Stimulated activated CD8-positive, alpha-beta memory T cell treated with anti-CD3 and anti-CD28 coated beads, Interleukin-15, amount 100 ng/mL, for 48 hours (primary cell): ENCODE results near the gene PSAPL1.

ENCODE experiments used
- DNase-seq, 2 donors: peaks; one replicate each; pipeline ENCODE4 v3.0.0-alpha.2; 2020; ENCODE audit warnings: low read depth in 2 of 2

Gene PSAPL1

DNA sequence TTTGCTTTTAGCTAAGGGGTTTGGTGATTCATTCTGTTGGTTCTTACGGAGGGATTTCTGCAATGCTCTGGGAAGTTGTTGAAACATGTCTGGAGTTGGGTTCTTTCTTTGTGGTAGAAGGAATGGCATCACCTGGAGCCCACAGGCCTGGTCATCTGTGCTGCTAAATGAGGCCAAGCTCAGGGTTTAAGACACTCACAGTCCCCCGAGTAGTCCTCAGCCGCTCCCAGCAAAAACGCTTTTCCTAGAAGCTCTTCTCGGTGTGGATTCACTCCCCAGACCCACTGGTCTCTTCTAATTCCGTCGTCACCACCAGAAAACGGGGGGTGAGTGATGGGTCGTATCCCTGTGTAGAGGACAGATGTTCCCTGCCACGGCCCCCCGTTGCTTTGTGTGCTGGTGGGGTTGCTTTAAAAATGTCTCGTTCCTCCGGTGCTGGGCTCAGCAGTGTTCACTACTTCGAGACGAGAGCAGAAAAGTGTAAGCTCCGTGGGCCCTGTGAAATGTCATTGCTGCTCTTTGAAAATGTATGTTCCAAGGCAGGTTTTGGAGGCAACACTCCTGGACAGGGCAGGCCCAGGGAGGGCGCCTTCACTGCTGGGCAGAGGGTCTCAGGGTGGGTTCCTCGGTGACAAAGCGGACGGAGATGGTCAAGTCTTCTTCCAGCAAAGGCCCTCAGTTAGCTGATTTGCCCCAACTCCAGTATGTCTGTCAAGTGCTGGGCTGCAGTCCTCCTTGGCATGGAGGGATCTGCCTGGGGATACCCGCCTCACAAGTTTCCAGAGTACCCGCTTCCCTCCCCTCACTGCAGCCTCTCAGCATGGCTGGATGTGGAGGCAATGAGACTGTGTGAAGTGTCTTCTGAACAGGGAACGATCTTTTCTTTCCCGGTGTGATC lies 37.3 kb downstream of the PSAPL1 start:
- no peak for DNase-seq

DNA sequence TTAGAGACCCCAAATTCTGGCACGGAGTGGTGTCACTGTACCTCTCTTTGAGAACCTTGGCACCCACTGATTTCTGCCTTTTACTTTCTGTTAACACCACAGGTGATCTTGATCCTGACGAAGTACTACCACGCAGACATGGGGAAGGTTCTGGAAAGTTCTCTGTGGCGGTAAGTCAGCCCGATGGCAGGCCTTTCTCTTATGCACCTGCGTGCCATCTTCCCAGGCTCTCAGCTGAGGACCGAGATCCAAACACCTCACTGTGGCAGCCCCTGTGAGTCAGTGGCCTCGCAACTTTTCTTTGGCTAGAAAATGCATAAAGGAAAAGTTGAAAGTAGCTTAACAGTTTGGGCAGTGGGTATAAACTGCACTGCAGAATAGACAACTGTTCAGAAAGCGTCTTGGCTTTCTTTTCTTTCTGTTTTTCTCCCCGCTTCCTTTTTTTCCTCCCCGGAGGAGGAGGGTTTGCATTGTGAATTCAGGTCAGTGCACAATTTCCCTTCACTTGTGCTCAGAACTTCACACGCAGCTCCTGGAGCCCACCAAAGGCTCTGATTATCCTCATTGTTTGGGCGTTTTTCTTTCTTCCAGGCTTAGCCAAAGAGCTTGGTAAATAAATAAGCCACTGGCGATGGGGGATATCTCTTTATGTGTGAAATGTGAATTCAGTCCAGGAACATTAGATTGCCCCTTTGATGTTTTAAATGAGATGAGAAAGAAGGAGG lies 38.4 kb downstream of the PSAPL1 start:
- DNase-seq, result no peak

GRCh38 chr4:7395645-7396044 lies 39.1 kb downstream of the PSAPL1 start:
- DNase-seq, result no peak

DNA sequence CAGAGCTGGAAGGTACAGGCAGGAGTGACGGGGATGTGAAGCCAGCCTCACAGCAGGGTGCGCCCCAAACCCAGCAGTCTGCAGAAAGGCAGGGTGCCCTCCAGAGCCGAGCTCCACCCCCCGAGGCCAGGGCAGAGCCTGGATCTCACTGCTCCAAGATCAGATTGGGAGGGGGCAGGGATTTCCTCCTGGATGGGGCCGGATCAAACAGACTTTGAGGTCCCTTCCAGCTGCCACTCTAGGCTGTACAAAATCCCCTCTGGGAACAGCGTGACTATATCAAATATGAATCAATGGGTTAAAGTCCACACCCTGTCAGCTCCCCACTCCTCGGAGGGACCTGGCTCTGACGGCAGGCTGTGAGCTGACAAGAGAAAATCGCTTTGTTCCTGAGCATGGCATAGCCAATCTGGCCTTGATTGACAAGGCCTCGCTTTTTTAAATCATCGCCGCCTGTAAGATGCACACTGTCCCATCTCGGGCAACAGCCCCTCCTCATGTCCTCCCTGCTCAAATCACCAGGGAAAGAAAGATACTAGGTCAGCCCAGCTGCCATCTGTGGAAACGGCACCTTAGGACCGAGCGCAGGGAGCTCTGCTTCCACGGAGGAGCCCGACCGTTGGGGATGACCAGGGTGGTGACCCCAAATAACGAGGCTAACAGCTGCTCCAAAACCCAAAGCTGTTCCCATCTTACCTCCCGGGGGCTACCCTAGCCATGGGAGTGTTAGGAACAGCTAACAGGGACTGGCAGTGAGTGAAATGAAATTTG lies 39.9 kb downstream of the PSAPL1 start:
- no peak for DNase-seq

GRCh38 chr4:7393601-7394575 lies 40.8 kb downstream of the PSAPL1 start:
- DNase-seq, result no peak

DNA sequence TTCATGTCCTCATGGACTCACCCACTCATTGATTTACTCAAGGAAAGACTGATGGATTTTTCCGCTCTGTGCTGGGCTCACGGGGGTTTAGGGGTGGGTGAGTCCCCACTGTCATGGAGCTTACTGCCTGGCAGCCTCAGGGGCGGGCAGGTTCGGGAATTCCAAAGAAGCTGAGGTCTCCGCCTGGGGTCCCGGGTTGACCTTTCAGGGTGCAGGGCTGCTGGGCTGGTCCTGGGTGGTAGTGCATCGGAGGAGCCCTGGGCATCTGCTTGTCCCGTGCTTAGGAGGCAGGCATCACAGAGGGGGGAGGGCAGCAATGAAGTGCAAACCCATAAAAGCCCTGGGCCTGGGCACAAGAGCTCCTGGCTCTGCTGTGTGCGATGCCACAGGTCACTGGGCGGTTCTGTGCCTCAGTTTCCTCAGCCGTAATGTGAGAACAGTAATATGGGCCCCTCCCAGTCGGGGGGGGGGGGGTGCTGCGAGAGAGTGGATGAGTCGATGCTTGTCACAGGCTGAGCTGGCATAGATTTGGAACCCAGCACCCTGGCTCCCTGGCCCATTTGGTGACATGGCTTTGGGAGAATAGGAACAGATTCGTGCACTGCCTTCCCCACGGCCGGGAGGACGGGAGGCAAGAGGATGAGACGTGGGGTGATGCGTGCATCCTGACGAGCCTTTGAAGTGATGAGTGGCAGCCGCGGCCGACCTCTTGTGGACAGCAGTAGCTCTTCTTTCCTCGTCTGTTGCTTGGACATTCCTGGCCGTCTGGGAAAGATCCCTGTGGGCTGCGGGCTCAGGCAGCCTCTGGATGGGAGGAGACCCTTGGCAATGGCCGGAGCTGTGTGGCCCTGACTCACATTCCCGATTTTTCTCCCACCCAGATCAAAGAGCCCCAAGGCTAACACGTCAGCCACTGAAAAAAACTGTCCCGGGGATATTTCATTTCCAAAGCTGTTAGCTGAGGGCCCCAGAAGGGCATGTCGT lies 42.0 kb downstream of the PSAPL1 start:
- no peak for DNase-seq

- no peak for DNase-seq
Observed at GRCh38 chr4:7391637-7392437, 42.9 kb downstream of the PSAPL1 start.

- no peak for DNase-seq
Observed at GRCh38 chr4:7390906-7391636, 43.7 kb downstream of the PSAPL1 start.

GRCh38 chr4:7390336-7390735 lies 44.4 kb downstream of the PSAPL1 start:
- no peak for DNase-seq

DNA sequence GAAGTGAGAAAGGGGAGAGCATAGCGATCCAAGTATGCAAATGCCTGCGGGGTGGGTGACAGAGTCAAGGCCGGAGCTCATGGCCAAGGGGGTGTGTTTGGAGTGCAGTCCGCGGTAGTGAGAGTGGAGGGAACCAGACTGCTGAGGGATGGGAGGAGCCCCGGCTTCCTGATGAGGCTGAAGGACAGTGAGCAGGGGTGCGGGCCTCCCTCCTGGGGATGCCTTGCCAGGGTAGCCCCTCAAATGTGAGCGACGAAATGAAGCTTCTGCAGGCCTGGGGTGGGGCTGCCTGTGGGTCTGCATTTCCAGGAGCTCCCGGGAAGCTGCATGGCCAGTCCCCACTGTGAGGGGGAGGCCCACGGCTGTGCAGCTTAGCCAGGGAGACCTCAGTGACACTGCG lies 45.0 kb downstream of the PSAPL1 start:
- DNase-seq, result no peak

GRCh38 chr4:7389101-7389701 lies 45.5 kb downstream of the PSAPL1 start:
- DNase-seq, result no peak

DNA sequence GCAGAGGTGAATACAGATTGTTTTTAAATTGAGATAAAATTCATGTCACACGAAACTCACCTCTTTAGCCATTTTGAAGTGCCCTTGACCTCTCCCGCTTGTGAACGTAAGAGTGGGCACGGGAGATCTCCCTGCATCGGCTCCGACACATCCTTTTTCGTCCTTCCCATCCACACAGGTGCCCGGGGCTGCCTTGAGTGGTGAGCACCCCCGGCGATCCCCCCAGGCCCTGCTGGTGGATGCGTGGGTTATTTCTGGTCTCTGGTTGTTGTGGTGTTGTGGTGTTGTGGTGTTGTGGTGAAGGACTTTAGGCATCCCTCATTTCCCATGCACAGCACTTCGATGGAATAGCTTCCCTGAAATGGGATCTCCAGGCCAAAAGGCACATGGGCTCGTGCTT lies 46.1 kb downstream of the PSAPL1 start:
- no peak for DNase-seq

DNA sequence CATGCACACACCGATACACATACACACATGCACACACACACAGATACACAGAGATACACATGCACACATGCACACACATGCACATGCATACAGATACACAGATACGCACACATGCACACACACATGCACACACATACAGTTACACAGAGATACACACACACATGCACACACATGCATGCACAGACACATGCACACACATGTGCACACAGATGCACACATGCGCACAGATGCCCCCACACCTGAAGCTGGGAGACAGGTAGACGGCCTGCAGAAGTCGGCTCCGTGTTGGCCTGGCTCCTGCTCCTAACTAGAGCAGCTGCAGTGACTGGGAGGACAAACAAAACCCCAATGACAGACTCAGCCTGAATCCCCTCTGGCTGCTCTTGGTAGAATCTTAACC lies 46.8 kb downstream of the PSAPL1 start:
- no peak for DNase-seq

DNA sequence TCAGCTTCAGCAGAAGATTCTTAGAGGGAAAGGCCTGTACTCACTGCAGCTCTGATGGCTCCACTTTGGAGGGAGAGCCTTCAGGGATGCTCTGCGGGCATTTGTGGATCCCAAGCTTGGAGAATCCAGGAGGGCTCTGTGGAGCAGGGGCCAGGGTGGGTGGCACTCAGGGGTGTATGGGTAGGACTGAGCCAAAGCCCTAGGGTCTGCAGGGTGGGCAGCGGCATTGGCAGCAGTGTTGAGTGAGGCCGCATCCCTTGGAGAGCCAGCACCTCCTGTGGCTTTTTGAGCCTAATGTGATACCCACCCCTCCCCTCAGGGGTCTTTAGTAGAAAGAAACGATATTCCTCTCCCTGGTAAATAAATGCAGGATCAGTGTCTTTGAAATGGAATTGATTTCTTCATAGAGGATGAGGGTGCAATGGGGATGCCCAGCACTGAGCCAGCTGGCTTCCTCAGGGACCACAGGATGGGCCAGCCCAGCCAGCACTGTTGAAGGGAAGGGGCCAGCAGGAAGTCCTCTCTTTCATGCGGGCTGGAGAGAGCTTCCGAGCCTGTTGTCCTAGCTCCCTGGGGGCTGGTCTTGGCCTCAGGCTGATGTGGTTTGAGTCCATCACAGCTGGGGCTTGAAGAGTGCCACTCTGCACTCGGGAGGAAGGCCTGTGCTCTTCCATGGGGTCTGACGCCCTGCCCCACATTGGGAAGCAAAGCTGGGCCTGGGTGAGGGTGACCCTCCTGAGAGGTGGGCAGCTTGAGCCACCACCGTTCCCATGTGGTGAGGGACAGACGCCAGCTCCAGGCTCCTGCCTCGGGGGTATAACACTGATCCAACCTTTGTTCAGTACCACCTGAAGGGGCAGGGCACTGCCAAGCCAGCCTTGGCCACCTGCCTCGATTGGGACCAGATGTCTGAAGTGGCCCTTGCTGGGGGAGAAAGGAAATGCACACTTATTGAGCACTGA lies 49.5 kb downstream of the PSAPL1 start:
- no peak for DNase-seq

- no peak for DNase-seq
Observed at GRCh38 chr4:7384003-7384928, 50.5 kb downstream of the PSAPL1 start.

DNA sequence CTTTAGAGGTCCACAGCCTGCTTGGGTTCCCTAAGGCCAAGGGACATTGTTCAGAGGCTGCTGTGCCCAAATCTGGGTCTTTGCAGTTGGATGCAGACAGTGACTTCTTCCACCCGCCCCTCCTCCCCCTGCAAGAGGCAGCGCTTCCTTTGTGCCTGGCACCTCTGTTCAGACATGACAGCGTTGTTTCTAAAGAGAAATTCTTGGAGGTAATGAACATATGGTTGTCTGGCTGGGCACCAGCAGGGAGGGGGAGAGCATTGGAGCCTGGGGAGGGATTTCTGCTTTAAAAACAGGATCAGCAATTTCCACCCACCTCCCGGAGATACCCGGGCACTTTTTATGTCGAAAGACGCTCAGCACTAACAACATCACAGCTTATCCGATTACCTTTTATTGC lies 51.5 kb downstream of the PSAPL1 start:
- no peak for DNase-seq
